D341Med (cell line): Measurements from ENCODE around the gene CYBB.
"Not testable (repeated sequence)": the region's sequence is repeated elsewhere in the genome, so short reads cannot be mapped to it uniquely, and the experiment has no call there.

Experiments used
- DNase-seq: peaks from one replicate; pipeline ENCODE4 v3.0.0; 2012; ENCODE audit warnings: low spot score

Gene CYBB

GRCh38 chrX:37779857-37780256 is at the start of gene CYBB:
TSS of gene CYBB (plus strand) at chrX:37780059. CDS start at chrX:37780078, 19 bp downstream.
- DNase-seq, result no peak

GRCh38 chrX:37745354-37745753 is 34.5 kb upstream of the CYBB start:
- DNase-seq, result peak; percentile 63

- DNase-seq, result no peak
Measured at GRCh38 chrX:37745835-37746217, 34.0 kb upstream of the CYBB start.

GRCh38 chrX:37746218-37746941 is 33.5 kb upstream of the CYBB start:
- no peak for DNase-seq

- no peak for DNase-seq
Measured at GRCh38 chrX:37746951-37747350, 32.9 kb upstream of the CYBB start.

- no peak for DNase-seq
Measured at GRCh38 chrX:37752281-37752680, 27.6 kb upstream of the CYBB start.

- no peak for DNase-seq
Measured at GRCh38 chrX:37752936-37753335, 26.9 kb upstream of the CYBB start.

GRCh38 chrX:37753384-37753783 is 26.5 kb upstream of the CYBB start:
- DNase-seq, result no peak

GRCh38 chrX:37754516-37754915 is 25.3 kb upstream of the CYBB start:
- no peak for DNase-seq

GRCh38 chrX:37755025-37755424 is 24.8 kb upstream of the CYBB start:
- DNase-seq, result no peak

GRCh38 chrX:37757082-37757481 is 22.8 kb upstream of the CYBB start:
- no peak for DNase-seq

- no peak for DNase-seq
Measured at GRCh38 chrX:37759351-37759750, 20.5 kb upstream of the CYBB start.

- DNase-seq, result no peak
Measured at GRCh38 chrX:37759878-37760418, 19.9 kb upstream of the CYBB start.

- no peak for DNase-seq
Measured at GRCh38 chrX:37763400-37763799, 16.5 kb upstream of the CYBB start.

GRCh38 chrX:37765507-37765906 is 14.4 kb upstream of the CYBB start:
- DNase-seq, result no peak

GRCh38 chrX:37767430-37767829 is 12.4 kb upstream of the CYBB start:
- no peak for DNase-seq

GRCh38 chrX:37768866-37769265 is 11.0 kb upstream of the CYBB start:
- not testable (repeated sequence) for DNase-seq

- no peak for DNase-seq
Measured at GRCh38 chrX:37776283-37776986, 3.4 kb upstream of the CYBB start.

GRCh38 chrX:37776987-37777325 is 2.9 kb upstream of the CYBB start:
- DNase-seq, result no peak

- no peak for DNase-seq
Measured at GRCh38 chrX:37781081-37781480, 1.2 kb downstream of the CYBB start.

- no peak for DNase-seq
Measured at GRCh38 chrX:37781814-37782213, 2.0 kb downstream of the CYBB start.

GRCh38 chrX:37782359-37782758 is 2.5 kb downstream of the CYBB start:
- no peak for DNase-seq

GRCh38 chrX:37783305-37783704 is 3.4 kb downstream of the CYBB start:
- DNase-seq, result no peak

- no peak for DNase-seq
Measured at GRCh38 chrX:37785569-37785968, 5.7 kb downstream of the CYBB start.
